ENCODE measurements around the gene LLCFC1.

LLCFC1 gene

GRCh38 chr7:142934056-142934455, 5.2 kb upstream of the LLCFC1 start:
- Histone ChIP-seq H3F3A (ENCODE audit: control insufficient read depth, insufficient read depth) (no peaks in the 10 kb centered on the region), H4K20me1 (ENCODE audit: control insufficient read depth, insufficient read depth, low read depth, low read length) (no peaks in the 10 kb centered on the region), H3K9me3 (ENCODE audit: control insufficient read depth, insufficient read depth, low read length) (no peaks in the 10 kb centered on the region), H3K4me2 (ENCODE audit: low read length) (no peak overlapping the region), H3K36me3 (ENCODE audit: control insufficient read depth, low read length) (no peaks in the 10 kb centered on the region), H3K9me2 (replicated peaks; ENCODE audit: control insufficient read depth, low read length) (no peaks in the 10 kb centered on the region), H3K27ac (ENCODE audit: low read depth, low read length) (no peak overlapping the region), H3K4me3 (ENCODE audit: low read length) (no peak overlapping the region), H3K27me3 (ENCODE audit: control insufficient read depth, low read length) (peaks cover 15% of the 10 kb centered on the region; the same call in 1 of the 2 replicates), H3K79me2 (ENCODE audit: control insufficient read depth, low read length) (no peaks in the 10 kb centered on the region), H3K4me1 (ENCODE audit: control insufficient read depth, low read length) (no peaks in the 10 kb centered on the region)
- no peak for TF ChIP-seq EZH2phosphoT487 (IDR thresholded peaks at IDR 0.05; ENCODE audit: borderline replicate concordance, low read length)

- Histone ChIP-seq H3K4me3 (ENCODE audit: low read length) (no peak overlapping the region), H3K4me2 (ENCODE audit: low read length) (no peak overlapping the region), H3K9me3 (ENCODE audit: control insufficient read depth, insufficient read depth, low read length) (no peaks in the 10 kb centered on the region), H3K27ac (ENCODE audit: low read depth, low read length) (no peak overlapping the region), H3K79me2 (ENCODE audit: control insufficient read depth, low read length) (no peaks in the 10 kb centered on the region), H3K36me3 (ENCODE audit: control insufficient read depth, low read length) (no peaks in the 10 kb centered on the region), H3K27me3 (ENCODE audit: control insufficient read depth, low read length) (peaks cover 15% of the 10 kb centered on the region; the same call in 1 of the 2 replicates), H3F3A (ENCODE audit: control insufficient read depth, insufficient read depth) (no peaks in the 10 kb centered on the region), H3K9me2 (replicated peaks; ENCODE audit: control insufficient read depth, low read length) (no peaks in the 10 kb centered on the region), H3K4me1 (ENCODE audit: control insufficient read depth, low read length) (no peaks in the 10 kb centered on the region), H4K20me1 (ENCODE audit: control insufficient read depth, insufficient read depth, low read depth, low read length) (no peaks in the 10 kb centered on the region)
- TF ChIP-seq CTCF (IDR thresholded peaks at IDR 0.05; ENCODE audit: low read depth, low read length, poor library complexity, severe bottlenecking) (no peak), EZH2phosphoT487 (IDR thresholded peaks at IDR 0.05; ENCODE audit: borderline replicate concordance, low read length) (no peak)
These were observed 3.2 kb upstream of the LLCFC1 start for GRCh38 chr7:142935941-142936565.

DNA sequence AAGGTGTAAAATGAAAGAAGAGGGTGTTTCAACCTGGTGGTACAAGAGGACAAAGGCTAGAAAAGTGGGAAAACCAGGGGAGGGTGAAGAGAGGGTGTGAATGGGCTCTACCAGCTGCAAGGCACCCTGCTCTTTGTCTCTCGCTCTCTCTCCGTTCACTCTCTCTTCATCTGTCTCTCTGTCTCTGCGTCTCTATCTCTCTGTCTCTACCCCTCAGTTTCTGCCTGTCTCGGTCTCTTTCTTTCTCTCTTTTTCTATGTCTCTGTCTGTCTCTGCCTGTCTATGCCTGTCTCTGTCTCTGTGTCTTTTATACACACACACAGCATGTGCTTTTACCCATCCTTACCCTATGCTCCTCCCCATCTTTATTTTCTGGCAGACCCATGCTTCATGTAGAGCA, 673 bp upstream of the LLCFC1 start:
- Histone ChIP-seq H3K9me3 (ENCODE audit: control insufficient read depth, insufficient read depth, low read length) (no peaks in the 10 kb centered on the region), H3K4me1 (ENCODE audit: control insufficient read depth, low read length) (no peaks in the 10 kb centered on the region), H3K27me3 (ENCODE audit: control insufficient read depth, low read length) (peaks cover 9% of the 10 kb centered on the region; the same call in 1 of the 2 replicates), H3F3A (ENCODE audit: control insufficient read depth, insufficient read depth) (no peaks in the 10 kb centered on the region), H3K27ac (ENCODE audit: low read depth, low read length) (no peak overlapping the region), H3K79me2 (ENCODE audit: control insufficient read depth, low read length) (no peaks in the 10 kb centered on the region), H4K20me1 (ENCODE audit: control insufficient read depth, insufficient read depth, low read depth, low read length) (no peaks in the 10 kb centered on the region), H3K9me2 (replicated peaks; ENCODE audit: control insufficient read depth, low read length) (no peaks in the 10 kb centered on the region), H3K4me3 (ENCODE audit: low read length) (no peak overlapping the region), H3K4me2 (ENCODE audit: low read length) (no peak overlapping the region), H3K36me3 (ENCODE audit: control insufficient read depth, low read length) (no peaks in the 10 kb centered on the region)
- TF ChIP-seq CTCF (IDR thresholded peaks at IDR 0.05; ENCODE audit: low read depth, low read length, poor library complexity, severe bottlenecking), result no peak
- no peak for TF ChIP-seq EZH2phosphoT487 (IDR thresholded peaks at IDR 0.05; ENCODE audit: borderline replicate concordance, low read length)

DNA sequence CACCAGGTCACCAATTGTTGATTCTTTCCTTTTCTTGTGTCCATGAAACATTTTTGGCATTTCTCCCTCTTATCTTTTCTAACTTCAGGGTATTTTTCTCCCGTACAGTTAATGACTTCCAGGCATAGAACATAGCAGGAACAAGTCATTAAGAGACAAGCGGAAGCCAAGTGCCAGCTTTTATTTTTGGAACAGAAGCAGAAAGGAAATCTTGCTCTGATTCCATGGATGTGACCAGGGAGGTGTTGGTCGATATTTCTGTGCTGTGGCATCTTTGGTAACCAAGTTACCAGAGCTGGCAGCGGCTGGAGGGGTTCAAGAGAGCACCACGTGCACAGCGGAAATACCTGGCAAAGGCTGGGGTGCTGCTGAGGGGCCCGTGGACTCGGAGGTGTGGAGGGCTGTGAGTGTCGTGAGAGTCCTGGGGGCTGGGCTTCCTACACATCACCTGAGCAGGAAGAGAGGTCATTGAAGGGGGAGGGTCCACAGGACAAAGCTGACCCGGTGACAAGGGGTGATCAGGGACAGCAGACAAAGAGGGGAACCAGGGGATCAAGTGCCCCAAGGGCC, 1.8 kb downstream of the LLCFC1 start:
- Histone ChIP-seq H3K9me2 (replicated peaks; ENCODE audit: control insufficient read depth, low read length) (no peaks in the 10 kb centered on the region), H3K36me3 (ENCODE audit: control insufficient read depth, low read length) (no peaks in the 10 kb centered on the region), H3K9me3 (ENCODE audit: control insufficient read depth, insufficient read depth, low read length) (no peaks in the 10 kb centered on the region), H3K27me3 (ENCODE audit: control insufficient read depth, low read length) (0 out of 2 replicates have a peak, but pooled peaks cover 4% of the 10 kb centered on the region), H3F3A (ENCODE audit: control insufficient read depth, insufficient read depth) (no peaks in the 10 kb centered on the region), H3K4me3 (ENCODE audit: low read length) (no peak overlapping the region), H3K4me1 (ENCODE audit: control insufficient read depth, low read length) (no peaks in the 10 kb centered on the region), H3K4me2 (ENCODE audit: low read length) (no peak overlapping the region), H3K79me2 (ENCODE audit: control insufficient read depth, low read length) (no peaks in the 10 kb centered on the region), H4K20me1 (ENCODE audit: control insufficient read depth, insufficient read depth, low read depth, low read length) (no peaks in the 10 kb centered on the region), H3K27ac (ENCODE audit: low read depth, low read length) (no peak overlapping the region)
- TF ChIP-seq EZH2phosphoT487 (IDR thresholded peaks at IDR 0.05; ENCODE audit: borderline replicate concordance, low read length) (no peak), CTCF (IDR thresholded peaks at IDR 0.05; ENCODE audit: low read depth, low read length, poor library complexity, severe bottlenecking) (no peak)
